Smooth muscle cell of the brain vasculature (primary cell): Measurements from ENCODE around the gene TWNK.
A peak's percentile ranks its signal among the peaks of the same experiment; 100 is the strongest.

Experiments
- DNase-seq: peaks from one replicate; pipeline ENCODE4 v3.0.0-alpha.2; 2012; ENCODE audit warnings: low read depth, low spot score

The TWNK gene

GRCh38 chr10:101011517-101012423, 24.4 kb downstream of the TWNK start:
- no peak for DNase-seq

GRCh38 chr10:101012525-101013364, 25.4 kb downstream of the TWNK start:
- peak; percentile 80 for DNase-seq

GRCh38 chr10:101013365-101013825, 26.1 kb downstream of the TWNK start:
- DNase-seq, result no peak

- no peak for DNase-seq
Measured at GRCh38 chr10:101014230-101014884, 27.0 kb downstream of the TWNK start.

GRCh38 chr10:101014966-101015581, 27.7 kb downstream of the TWNK start:
- DNase-seq, result no peak

GRCh38 chr10:101015582-101015973, 28.2 kb downstream of the TWNK start:
- DNase-seq, result no peak

- DNase-seq, result no peak
Measured at GRCh38 chr10:101016814-101017213, 29.5 kb downstream of the TWNK start.

GRCh38 chr10:101018118-101018599, 30.8 kb downstream of the TWNK start:
- no peak for DNase-seq

GRCh38 chr10:101018600-101019439, 31.5 kb downstream of the TWNK start:
- peak; percentile 84 for DNase-seq

GRCh38 chr10:101019440-101019703, 32.0 kb downstream of the TWNK start:
- no peak for DNase-seq

- no peak for DNase-seq
Measured at GRCh38 chr10:101020427-101021075, 33.2 kb downstream of the TWNK start.

- no peak for DNase-seq
Measured at GRCh38 chr10:101021239-101021638, 33.9 kb downstream of the TWNK start.

GRCh38 chr10:101021692-101022251, 34.4 kb downstream of the TWNK start:
- no peak for DNase-seq

- no peak for DNase-seq
Measured at GRCh38 chr10:101022967-101023705, 35.8 kb downstream of the TWNK start.

- DNase-seq, result no peak
Measured at GRCh38 chr10:101027106-101027720, 39.9 kb downstream of the TWNK start.

- DNase-seq, result no peak
Measured at GRCh38 chr10:101028446-101029337, 41.3 kb downstream of the TWNK start.

GRCh38 chr10:101029520-101030295, 42.4 kb downstream of the TWNK start:
- DNase-seq, result no peak
